ENCODE results near the gene CACNA1E.

The CACNA1E gene

GRCh38 chr1:181645171-181645570, 161.9 kb downstream of the CACNA1E start:
- DNase-seq, result no peak

- DNase-seq, result no peak
Measured at GRCh38 chr1:181646710-181647109, 163.4 kb downstream of the CACNA1E start.

- no peak for DNase-seq
Measured at GRCh38 chr1:181647314-181648035, 164.2 kb downstream of the CACNA1E start.

GRCh38 chr1:181651276-181651675, 168.0 kb downstream of the CACNA1E start:
- no peak for DNase-seq

- no peak for DNase-seq
Measured at GRCh38 chr1:181655756-181656155, 172.4 kb downstream of the CACNA1E start.

- no peak for DNase-seq
Measured at GRCh38 chr1:181656491-181656890, 173.2 kb downstream of the CACNA1E start.

- no peak for DNase-seq
Measured at GRCh38 chr1:181658581-181658980, 175.3 kb downstream of the CACNA1E start.

GRCh38 chr1:181659321-181659957, 176.1 kb downstream of the CACNA1E start:
- no peak for DNase-seq

- no peak for DNase-seq
Measured at GRCh38 chr1:181660621-181661020, 177.3 kb downstream of the CACNA1E start.

GRCh38 chr1:181661569-181661968, 178.3 kb downstream of the CACNA1E start:
- DNase-seq, result no peak

GRCh38 chr1:181662606-181663005, 179.3 kb downstream of the CACNA1E start:
- DNase-seq, result no peak

- DNase-seq, result no peak
Measured at GRCh38 chr1:181664543-181664942, 181.2 kb downstream of the CACNA1E start.

GRCh38 chr1:181669246-181669645, 185.9 kb downstream of the CACNA1E start:
- no peak for DNase-seq

GRCh38 chr1:181674617-181675016, 191.3 kb downstream of the CACNA1E start:
- no peak for DNase-seq

GRCh38 chr1:181675091-181675917, 192.0 kb downstream of the CACNA1E start:
- no peak for DNase-seq

GRCh38 chr1:181675918-181676190, 192.5 kb downstream of the CACNA1E start:
- DNase-seq, result no peak

- no peak for DNase-seq
Measured at GRCh38 chr1:181676269-181676668, 193.0 kb downstream of the CACNA1E start.

GRCh38 chr1:181680332-181680731, 197.0 kb downstream of the CACNA1E start:
- no peak for DNase-seq

- no peak for DNase-seq
Measured at GRCh38 chr1:181680871-181681270, 197.6 kb downstream of the CACNA1E start.

- DNase-seq, result no peak
Measured at GRCh38 chr1:181685211-181685610, 201.9 kb downstream of the CACNA1E start.

GRCh38 chr1:181701891-181702290, 218.6 kb downstream of the CACNA1E start:
- no peak for DNase-seq

GRCh38 chr1:181704546-181704945, 221.2 kb downstream of the CACNA1E start:
- no peak for DNase-seq

GRCh38 chr1:181711820-181712219, 228.5 kb downstream of the CACNA1E start:
- no peak for DNase-seq

GRCh38 chr1:181712711-181713110, 229.4 kb downstream of the CACNA1E start:
- DNase-seq, result no peak
